ENCODE results near the gene CSPG5. TPM values are rescaled to one million over a fixed set of nuclear protein-coding genes. Genes with fewer than 3 reads are reported as not detected.

The CSPG5 gene
- total RNA-seq, 1 experiment from 2014 or later, result 0.66 TPM

- no peak overlapping the region for H3K4me3 ChIP-seq (ENCODE audit: low read length)
- H3K79me2 ChIP-seq (ENCODE audit: low read length), result no peaks in the 10 kb centered on the region
- no peaks in the 10 kb centered on the region for H3F3A ChIP-seq (ENCODE audit: low read length, unreplicated experiment)
- H3K9me3 ChIP-seq (ENCODE audit: low read length), result no peaks in the 10 kb centered on the region
- BruUV-seq (replicated peaks), result no TSS peak
- DNase-seq (no peak), ATAC-seq (no peak)
- ChIA-PET CTCF (no interaction called here), POLR2A (ENCODE audit: unreplicated experiment) (no interaction called here)
- H3K9ac ChIP-seq (ENCODE audit: low read length), result no peak overlapping the region
- H2AFZ ChIP-seq (ENCODE audit: low read length), result no peak overlapping the region
- H3K9me2 ChIP-seq (replicated peaks; ENCODE audit: low read length), result no peaks in the 10 kb centered on the region
- TF ChIP-seq EZH2phosphoT487 (IDR thresholded peaks at IDR 0.05; ENCODE audit: borderline replicate concordance, low read length) (no peak), EZH2 (IDR thresholded peaks at IDR 0.05; ENCODE audit: low read length, unreplicated experiment) (no peak), CTCF (conservative IDR thresholded peaks at IDR 0.05; ENCODE audit: low read depth, low read length) (no peak)
- H3K27ac ChIP-seq (ENCODE audit: low read length), result no peak overlapping the region
- H3K4me2 ChIP-seq (ENCODE audit: low read length), result no peak overlapping the region
- peaks cover 12% of the 10 kb centered on the region for H3K27me3 ChIP-seq (ENCODE audit: low read length)
- intact Hi-C loops (cut with micrococcal nuclease), result no loop called here
- H3K4me1 ChIP-seq (ENCODE audit: insufficient read depth, low read length), result no peaks in the 10 kb centered on the region
- H4K20me1 ChIP-seq (ENCODE audit: low read length), result no peaks in the 10 kb centered on the region
- H3K36me3 ChIP-seq (ENCODE audit: low read depth, low read length), result peaks cover 25% of the 10 kb centered on the region
Measured at GRCh38 chr3:47583320-47584075, 4.8 kb upstream of the CSPG5 start.

- peaks cover 11% of the 10 kb centered on the region for H3K36me3 ChIP-seq (ENCODE audit: low read depth, low read length)
- H3K9ac ChIP-seq (ENCODE audit: low read length), result no peak overlapping the region
- DNase-seq (no peak), ATAC-seq (no peak)
- ChIA-PET CTCF (no interaction called here), POLR2A (ENCODE audit: unreplicated experiment) (no interaction called here)
- BruUV-seq (replicated peaks), result TSS peak; percentile 2
- H3K4me1 ChIP-seq (ENCODE audit: insufficient read depth, low read length), result no peaks in the 10 kb centered on the region; the same call in 1 of the 2 replicates
- no peaks in the 10 kb centered on the region for H4K20me1 ChIP-seq (ENCODE audit: low read length)
- intact Hi-C loops (cut with micrococcal nuclease), result no loop called here
- H3K9me2 ChIP-seq (replicated peaks; ENCODE audit: low read length), result no peaks in the 10 kb centered on the region
- no peaks in the 10 kb centered on the region for H3K79me2 ChIP-seq (ENCODE audit: low read length)
- no peaks in the 10 kb centered on the region for H3K9me3 ChIP-seq (ENCODE audit: low read length)
- no peak overlapping the region for H3K27ac ChIP-seq (ENCODE audit: low read length)
- peaks cover 12% of the 10 kb centered on the region for H3K27me3 ChIP-seq (ENCODE audit: low read length)
- H3F3A ChIP-seq (ENCODE audit: low read length, unreplicated experiment), result no peaks in the 10 kb centered on the region
- H2AFZ ChIP-seq (ENCODE audit: low read length), result no peak overlapping the region
- H3K4me2 ChIP-seq (ENCODE audit: low read length), result no peak overlapping the region
- H3K4me3 ChIP-seq (ENCODE audit: low read length), result no peak overlapping the region
- TF ChIP-seq EZH2phosphoT487 (IDR thresholded peaks at IDR 0.05; ENCODE audit: borderline replicate concordance, low read length) (no peak), CTCF (conservative IDR thresholded peaks at IDR 0.05; ENCODE audit: low read depth, low read length) (no peak), EZH2 (IDR thresholded peaks at IDR 0.05; ENCODE audit: low read length, unreplicated experiment) (no peak)
Measured at GRCh38 chr3:47581835-47582234, 3.2 kb upstream of the CSPG5 start.

- no peaks in the 10 kb centered on the region for H4K20me1 ChIP-seq (ENCODE audit: low read length)
- H3K36me3 ChIP-seq (ENCODE audit: low read depth, low read length), result peaks cover 9% of the 10 kb centered on the region; the same call in 1 of the 2 replicates
- H3K27ac ChIP-seq (ENCODE audit: low read length), result no peak overlapping the region
- TF ChIP-seq CTCF (conservative IDR thresholded peaks at IDR 0.05; ENCODE audit: low read depth, low read length) (no peak), EZH2phosphoT487 (IDR thresholded peaks at IDR 0.05; ENCODE audit: borderline replicate concordance, low read length) (no peak), EZH2 (IDR thresholded peaks at IDR 0.05; ENCODE audit: low read length, unreplicated experiment) (no peak)
- H3K9me2 ChIP-seq (replicated peaks; ENCODE audit: low read length), result no peaks in the 10 kb centered on the region
- H2AFZ ChIP-seq (ENCODE audit: low read length), result no peak overlapping the region
- intact Hi-C loops (cut with micrococcal nuclease), result no loop called here
- POLR2A ChIA-PET (ENCODE audit: unreplicated experiment), result no interaction called here
- peaks cover 12% of the 10 kb centered on the region for H3K27me3 ChIP-seq (ENCODE audit: low read length)
- no TSS peak for BruUV-seq (replicated peaks)
- ATAC-seq, result no peak
- no peak overlapping the region for H3K4me3 ChIP-seq (ENCODE audit: low read length)
- CTCF ChIA-PET, result no interaction called here
- no peaks in the 10 kb centered on the region; the same call in 1 of the 2 replicates for H3K4me1 ChIP-seq (ENCODE audit: insufficient read depth, low read length)
- H3K4me2 ChIP-seq (ENCODE audit: low read length), result no peak overlapping the region
- no peak overlapping the region for H3K9ac ChIP-seq (ENCODE audit: low read length)
- no peaks in the 10 kb centered on the region for H3F3A ChIP-seq (ENCODE audit: low read length, unreplicated experiment)
- no peaks in the 10 kb centered on the region for H3K9me3 ChIP-seq (ENCODE audit: low read length)
- H3K79me2 ChIP-seq (ENCODE audit: low read length), result no peaks in the 10 kb centered on the region
- no peak for DNase-seq
Measured at GRCh38 chr3:47581422-47581821, 2.8 kb upstream of the CSPG5 start.

Measured in PC-3 (cell line).